GM19023 (cell line): Measurements from ENCODE around the gene TOR3A.
A peak's percentile ranks its signal among the peaks of the same experiment; 100 is the strongest.
"Not testable (repeated sequence)": the region's sequence is repeated elsewhere in the genome, so short reads cannot be mapped to it uniquely, and the experiment has no call there.

Experiments used
- ATAC-seq: cut with Tn5 transposase; IDR thresholded peaks from one replicate; pipeline ENCODE4 v1.9.1; 2021; ENCODE audit warnings: mild to moderate bottlenecking, moderate library complexity; ENCODE audit not compliant: unreplicated experiment

The TOR3A gene

DNA sequence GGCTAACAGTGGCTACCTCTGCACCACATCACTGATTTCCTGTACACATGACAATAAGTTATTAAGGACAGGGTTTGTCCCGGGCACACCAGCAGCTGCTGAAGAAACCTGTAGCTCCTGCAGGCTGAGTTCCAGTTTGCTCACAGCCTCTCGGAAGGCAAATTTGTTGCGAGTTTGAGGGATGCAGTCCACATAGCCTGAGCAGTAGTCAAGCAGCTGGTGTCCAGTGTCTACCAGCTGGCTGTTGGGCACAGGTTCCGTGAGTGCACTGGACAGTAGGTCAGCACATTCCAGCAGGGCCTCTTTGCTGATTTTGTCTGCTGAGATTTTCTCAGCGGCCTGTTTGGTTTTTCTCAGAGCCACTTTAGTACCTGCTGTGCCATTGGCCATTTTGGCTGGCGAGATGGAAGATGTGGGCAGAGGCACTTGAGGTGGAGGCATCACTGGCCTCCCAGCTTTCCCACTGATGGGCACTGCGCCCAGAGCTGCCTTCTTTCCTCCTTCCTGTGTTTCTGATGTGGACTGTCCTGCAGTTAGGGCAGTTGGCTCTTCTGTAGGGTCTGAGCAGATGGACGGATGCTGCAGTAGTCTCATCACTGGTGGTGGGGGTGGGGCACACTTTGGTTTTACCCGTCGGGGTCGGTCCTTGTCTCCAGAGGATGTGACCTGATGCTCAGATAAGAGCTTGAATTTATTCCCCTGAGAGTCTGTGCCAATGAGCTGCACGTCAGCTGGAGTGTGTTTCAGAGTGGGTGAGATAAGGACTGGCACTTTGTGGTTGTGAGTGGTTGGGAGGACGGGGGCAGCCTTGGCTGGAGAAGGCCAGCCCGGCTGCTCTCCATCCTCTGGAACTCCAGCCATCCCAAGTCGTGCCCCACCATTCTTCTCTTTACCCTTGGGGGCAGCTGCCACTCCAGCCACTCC is 26.1 kb downstream of the TOR3A start:
- ATAC-seq = no peak

- no peak for ATAC-seq
These were observed 26.8 kb downstream of the TOR3A start for GRCh38 chr1:179108644-179109043.

DNA sequence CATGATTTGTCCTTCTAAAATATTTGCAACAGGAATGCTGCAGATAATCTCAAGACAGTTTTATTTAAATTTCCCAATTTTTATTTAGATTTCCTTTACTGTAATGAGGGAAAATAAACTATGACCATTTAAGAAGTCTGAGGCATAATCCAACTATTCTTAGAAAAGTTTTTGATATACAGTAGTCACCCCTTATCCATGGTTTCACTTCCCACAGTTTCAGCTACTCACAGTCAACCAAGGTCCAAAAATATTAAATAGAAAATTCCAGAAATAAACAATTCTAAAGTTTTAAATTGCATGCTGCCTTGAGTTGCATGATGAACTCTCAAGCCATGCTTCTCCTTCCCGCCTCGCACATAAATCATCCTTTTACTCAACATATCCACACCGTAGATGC is 33.3 kb downstream of the TOR3A start:
- ATAC-seq = no peak

- no peak for ATAC-seq
These were observed 37.6 kb downstream of the TOR3A start for GRCh38 chr1:179119513-179119912.

- no peak for ATAC-seq
These were observed 38.9 kb downstream of the TOR3A start for GRCh38 chr1:179120736-179121135.

DNA sequence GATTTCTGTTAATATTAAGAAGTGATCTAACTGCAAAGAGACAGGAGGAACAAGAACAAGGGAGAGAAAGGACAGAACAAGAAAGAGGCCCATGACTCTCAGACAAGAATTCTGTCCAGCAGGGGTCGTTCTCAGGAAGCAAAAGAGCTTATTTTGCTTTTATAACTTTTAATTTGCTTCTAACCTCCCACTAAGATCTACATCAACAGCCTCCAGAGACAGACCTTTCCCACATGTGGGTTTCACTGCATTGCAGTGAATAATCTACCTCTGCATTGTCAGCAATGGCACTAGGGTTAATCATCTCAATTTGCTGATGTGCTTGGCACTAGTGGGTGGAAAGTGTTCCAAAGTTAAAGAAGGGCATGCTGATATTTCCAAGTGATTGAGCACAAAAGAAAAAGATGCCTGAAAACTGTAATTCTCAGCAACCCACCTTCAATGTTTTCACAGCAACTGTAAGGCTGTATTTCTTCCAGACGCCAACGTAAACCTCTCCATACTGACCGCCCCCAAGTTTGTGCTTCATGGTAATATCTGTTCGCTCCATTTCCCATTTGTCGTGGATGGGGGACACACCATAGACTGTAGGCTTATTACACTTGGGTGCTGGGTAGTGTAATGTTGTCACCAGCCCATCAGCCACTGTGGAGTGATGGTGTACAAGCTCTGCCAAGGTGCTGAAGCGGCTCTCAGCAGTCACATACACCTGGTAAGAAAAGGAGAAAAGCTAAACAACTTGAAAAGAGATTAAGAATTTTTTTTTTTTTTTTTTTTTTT is 39.5 kb downstream of the TOR3A start:
- ATAC-seq = no peak

GRCh38 chr1:179124873-179125272 is 43.0 kb downstream of the TOR3A start:
- ATAC-seq = no peak

- ATAC-seq = no peak
These were observed 44.6 kb downstream of the TOR3A start for GRCh38 chr1:179126338-179127060.

DNA sequence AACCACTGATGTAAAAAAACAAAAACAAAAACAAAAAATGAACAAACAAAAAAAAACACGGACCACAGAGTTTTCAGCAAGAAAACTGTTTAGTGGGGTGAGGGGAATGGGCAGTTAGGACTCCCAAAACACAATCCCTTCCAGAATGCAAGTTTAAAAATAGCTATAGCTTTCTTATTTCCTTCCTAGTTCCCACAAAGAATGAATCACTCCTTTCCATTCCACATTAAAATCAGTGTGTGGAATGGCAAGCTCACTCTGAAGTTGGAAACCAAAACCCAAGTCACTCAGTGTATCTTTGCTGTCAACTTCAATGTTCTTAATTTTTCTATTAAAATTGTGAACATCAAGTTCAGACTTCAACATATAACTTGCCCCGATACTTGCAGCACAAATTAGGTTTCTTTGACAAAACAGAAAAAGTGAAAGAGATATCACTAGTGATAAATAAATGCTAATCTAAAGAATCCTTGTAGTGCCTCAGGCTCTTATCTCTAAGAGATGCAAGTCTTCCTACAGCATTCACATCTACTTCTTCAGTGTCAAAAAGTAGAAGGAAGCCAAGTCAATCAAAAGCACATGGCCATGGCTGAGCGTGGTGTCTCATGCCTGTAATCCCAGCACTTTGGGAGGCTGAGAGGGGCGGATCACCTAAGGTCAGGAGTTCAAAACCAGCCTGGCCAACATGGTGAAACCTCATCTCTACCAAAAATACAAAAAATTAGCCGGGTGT is 45.5 kb downstream of the TOR3A start:
- no peak for ATAC-seq

GRCh38 chr1:179128520-179128919 is 46.6 kb downstream of the TOR3A start:
- no peak for ATAC-seq

- ATAC-seq = peak; percentile 95
These were observed 48.0 kb downstream of the TOR3A start for GRCh38 chr1:179129702-179130473.

DNA sequence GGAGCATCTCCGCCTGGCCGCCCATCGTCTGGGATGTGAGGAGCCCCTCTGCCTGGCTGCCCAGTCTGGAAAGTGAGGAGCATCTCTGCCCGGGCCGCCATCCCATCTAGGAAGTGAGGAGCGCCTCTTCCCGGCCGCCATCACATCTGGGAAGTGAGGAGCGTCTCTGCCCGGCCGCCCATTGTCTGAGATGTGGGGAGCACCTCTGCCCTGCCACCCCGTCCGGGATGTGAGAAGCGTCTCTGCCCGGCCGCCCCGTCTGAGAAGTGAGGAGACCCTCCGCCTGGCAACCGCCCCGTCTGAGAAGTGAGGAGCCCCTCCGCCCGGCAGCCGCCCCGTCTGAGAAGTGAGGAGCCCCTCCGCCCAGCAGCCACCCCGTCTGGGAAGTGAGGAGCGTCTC is 53.3 kb downstream of the TOR3A start:
- ATAC-seq = not testable (repeated sequence)

DNA sequence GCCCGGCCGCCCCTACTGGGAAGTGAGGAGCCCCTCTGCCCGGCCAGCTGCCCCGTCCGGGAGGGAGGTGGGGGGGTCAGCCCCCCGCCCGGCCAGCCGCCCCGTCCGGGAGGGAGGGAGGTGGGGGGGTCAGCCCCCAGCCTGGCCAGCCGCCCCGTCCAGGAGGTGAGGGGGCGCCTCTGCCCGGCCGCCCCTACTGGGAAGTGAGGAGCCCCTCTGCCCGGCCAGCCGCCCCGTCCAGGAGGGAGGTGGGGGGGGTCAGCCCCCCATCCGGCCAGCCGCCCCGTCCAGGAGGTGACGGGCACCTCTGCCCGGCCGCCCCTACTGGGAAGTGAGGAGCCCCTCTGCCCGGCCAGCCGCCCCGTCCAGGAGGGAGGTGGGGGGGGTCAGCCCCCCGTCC is 53.8 kb downstream of the TOR3A start:
- ATAC-seq = not testable (repeated sequence)

DNA sequence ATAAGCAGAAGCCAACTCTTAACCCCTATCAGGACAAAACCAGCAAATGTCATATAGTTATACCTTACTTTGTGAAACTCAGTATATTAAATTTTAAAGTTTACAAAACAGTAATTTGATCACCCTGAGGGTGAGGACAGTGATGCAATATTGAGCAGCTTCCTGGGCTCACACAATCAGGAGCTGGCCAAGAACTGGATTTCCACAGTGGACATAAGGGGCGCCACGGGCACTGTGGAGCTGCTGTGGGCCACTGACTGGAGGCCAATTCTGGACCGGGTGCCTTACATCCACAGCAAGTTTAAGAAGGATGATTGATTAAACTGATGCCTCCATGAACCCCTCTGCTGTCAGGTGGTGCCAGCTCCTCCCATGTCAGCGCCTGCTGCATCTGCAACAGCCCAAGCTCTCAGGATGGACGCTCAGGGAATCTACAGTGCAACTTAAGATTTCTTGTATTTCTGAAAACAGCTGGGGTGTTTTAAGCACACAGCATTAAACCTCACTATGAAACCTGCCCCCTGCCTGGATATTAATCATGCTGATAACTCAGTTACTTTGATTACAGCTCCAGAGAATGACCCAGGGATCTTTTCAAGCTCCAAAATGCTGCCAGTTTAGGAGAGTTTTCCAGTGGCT is 55.9 kb downstream of the TOR3A start:
- ATAC-seq = no peak

- not testable (repeated sequence) for ATAC-seq
These were observed 56.9 kb downstream of the TOR3A start for GRCh38 chr1:179138755-179139154.

DNA sequence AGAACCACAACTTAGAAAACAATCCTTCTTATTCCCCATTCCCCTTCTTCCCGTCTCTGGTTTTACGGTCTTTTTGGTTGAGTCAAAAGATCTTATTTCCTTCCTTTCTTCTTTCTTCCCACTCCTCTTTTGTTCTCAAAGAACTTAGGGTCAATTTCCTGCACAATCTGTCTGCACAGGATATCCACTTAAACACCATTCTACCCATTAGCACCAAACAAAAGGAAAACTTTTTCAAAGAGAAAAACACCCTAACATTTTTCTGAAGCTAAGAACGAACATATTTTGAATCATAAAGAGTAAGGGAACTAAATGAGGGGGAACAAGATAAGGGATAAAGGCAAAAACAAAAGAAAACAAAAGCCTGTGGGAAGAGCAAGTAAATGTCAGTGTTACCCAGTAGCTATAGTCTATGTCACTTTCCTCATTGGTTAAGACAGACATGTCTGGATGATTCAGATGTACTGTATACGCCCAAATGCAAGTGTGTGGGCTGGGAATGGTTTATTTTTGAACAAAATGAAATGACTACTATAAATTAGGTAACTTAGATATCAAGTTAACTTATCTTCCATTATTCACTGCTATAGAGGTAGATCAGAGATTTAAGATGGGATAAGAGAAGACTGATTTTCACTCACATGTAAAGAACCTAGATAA is 59.9 kb downstream of the TOR3A start:
- no peak for ATAC-seq

DNA sequence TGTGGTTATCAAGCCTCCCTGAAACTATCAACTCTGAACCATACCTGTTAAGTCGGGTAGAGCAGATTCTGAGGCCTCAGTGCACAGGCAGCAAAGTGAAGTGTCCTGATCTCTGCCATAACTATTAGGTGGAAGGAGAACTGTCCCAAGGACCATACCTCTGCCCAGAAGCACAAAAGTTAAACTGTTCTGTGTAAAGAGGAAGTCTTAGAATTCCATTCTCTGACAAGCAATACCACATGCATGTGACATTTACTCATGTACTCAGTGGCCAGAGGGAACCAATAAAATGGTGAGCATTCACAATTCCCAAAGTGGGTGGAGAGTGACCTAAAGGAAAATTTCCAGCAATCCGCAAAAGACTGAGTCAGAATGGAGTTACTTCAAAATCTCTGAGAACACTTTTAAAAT is 61.0 kb downstream of the TOR3A start:
- ATAC-seq = no peak

- ATAC-seq = no peak
These were observed 61.5 kb downstream of the TOR3A start for GRCh38 chr1:179143322-179143721.

GRCh38 chr1:179144626-179145025 is 62.8 kb downstream of the TOR3A start:
- ATAC-seq = no peak
